ENCODE data around the gene FAM124B.

- TF ChIP-seq CTCF (IDR thresholded peaks at IDR 0.05; ENCODE audit: insufficient read depth, low read length) (no peak), POLR2AphosphoS5 (IDR thresholded peaks at IDR 0.05; ENCODE audit: low read depth) (no peak), REST (IDR thresholded peaks at IDR 0.05; ENCODE audit: insufficient replicate concordance, low read depth) (no peak), SPI1 (IDR thresholded peaks at IDR 0.05; ENCODE audit: borderline replicate concordance, low read depth) (no peak), GABPA (IDR thresholded peaks at IDR 0.05; ENCODE audit: low read depth) (no peak)
These were observed 19.2 kb upstream of the FAM124B start for GRCh38 chr2:224421065-224421464.

All from HL-60 (cell line).